SK-N-SH (cell line): ENCODE measurements around the gene VWF.

Experiments used
- CHD2 ChIP-seq: fragments of 150-350 bp; IDR thresholded peaks from 2 replicates; pipeline ENCODE4 v1.6.1; 2018; ENCODE audit warnings: low read length; ENCODE audit not compliant: partially characterized antibody
- EP300 ChIP-seq, 2 experiments: IDR thresholded peaks; 2 replicates each; pipeline versions ENCODE4 v1.4.0 to v1.6.1; 2012; ENCODE audit warnings: borderline replicate concordance in 1 of 2, low read depth in 1 of 2, low read length in 1 of 2
- GABPA ChIP-seq: IDR thresholded peaks from 2 replicates; pipeline ENCODE4 v1.4.0; 2012; ENCODE audit warnings: low read depth, mild to moderate bottlenecking
- MEF2A ChIP-seq: IDR thresholded peaks from 2 replicates; pipeline ENCODE4 v1.4.0; 2012; ENCODE audit warnings: low read depth, borderline replicate concordance
- MXI1 ChIP-seq: IDR thresholded peaks from 2 replicates; pipeline ENCODE4 v1.6.1; 2012; ENCODE audit warnings: mild to moderate bottlenecking, low read depth, low read length, improper control_type of control experiment
- RAD21 ChIP-seq: IDR thresholded peaks from 2 replicates; pipeline ENCODE4 v1.6.1; 2012; ENCODE audit warnings: mild to moderate bottlenecking, low read length
- TF ChIP-seq, protein P1 (sequence below): fragments of 200-600 bp; sonication (generic); IDR thresholded peaks from 2 replicates; pipeline ENCODE4 v1.6.1; 2017; ENCODE audit warnings: antibody characterized with exemption, mild to moderate bottlenecking, moderate library complexity
- TF ChIP-seq, protein P2 (sequence below): IDR thresholded peaks from 2 replicates; pipeline ENCODE4 v1.4.0; 2012; ENCODE audit warnings: low read depth

DNA sequence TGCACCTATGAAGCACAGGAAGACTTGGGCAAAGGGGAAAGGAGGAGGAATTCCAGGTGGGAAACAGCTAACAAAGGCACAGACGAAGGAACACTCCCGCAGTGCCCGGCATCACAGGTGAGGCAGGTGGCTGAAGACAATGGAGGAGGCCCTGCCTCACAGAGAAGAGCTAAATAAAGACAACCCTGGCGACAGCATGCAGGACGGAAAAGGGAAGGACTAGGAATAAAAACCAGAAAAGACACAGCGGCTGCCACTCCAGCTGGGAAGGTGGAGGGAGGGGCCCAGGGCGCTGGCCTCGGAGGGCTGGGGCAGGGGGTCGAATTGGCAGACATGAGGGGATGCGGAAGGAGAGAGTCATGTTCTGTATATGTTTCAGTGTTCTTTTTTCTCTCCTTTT, 136.4 kb downstream of the VWF start:
- TF ChIP-seq, protein P1, sequence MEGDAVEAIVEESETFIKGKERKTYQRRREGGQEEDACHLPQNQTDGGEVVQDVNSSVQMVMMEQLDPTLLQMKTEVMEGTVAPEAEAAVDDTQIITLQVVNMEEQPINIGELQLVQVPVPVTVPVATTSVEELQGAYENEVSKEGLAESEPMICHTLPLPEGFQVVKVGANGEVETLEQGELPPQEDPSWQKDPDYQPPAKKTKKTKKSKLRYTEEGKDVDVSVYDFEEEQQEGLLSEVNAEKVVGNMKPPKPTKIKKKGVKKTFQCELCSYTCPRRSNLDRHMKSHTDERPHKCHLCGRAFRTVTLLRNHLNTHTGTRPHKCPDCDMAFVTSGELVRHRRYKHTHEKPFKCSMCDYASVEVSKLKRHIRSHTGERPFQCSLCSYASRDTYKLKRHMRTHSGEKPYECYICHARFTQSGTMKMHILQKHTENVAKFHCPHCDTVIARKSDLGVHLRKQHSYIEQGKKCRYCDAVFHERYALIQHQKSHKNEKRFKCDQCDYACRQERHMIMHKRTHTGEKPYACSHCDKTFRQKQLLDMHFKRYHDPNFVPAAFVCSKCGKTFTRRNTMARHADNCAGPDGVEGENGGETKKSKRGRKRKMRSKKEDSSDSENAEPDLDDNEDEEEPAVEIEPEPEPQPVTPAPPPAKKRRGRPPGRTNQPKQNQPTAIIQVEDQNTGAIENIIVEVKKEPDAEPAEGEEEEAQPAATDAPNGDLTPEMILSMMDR, result no peak
- TF ChIP-seq MXI1 (no peak), RAD21 (no peak), MEF2A (no peak), EP300 (IDR thresholded peaks at IDR 0.05; ENCODE audit: borderline replicate concordance in 1 of 2, low read depth in 1 of 2, low read length in 1 of 2) (no peak), GABPA (no peak), CHD2 (no peak)
- TF ChIP-seq, protein P2, sequence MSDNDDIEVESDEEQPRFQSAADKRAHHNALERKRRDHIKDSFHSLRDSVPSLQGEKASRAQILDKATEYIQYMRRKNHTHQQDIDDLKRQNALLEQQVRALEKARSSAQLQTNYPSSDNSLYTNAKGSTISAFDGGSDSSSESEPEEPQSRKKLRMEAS, result no peak
